NCI-H748 (cell line): Measurements from ENCODE around the gene RTEL1.
"Not testable (repeated sequence)": the region's sequence is repeated elsewhere in the genome, so short reads cannot be mapped to it uniquely, and the experiment has no call there.

ENCODE experiments used
- DNase-seq: peaks from one replicate; lab custom pipeline; 2025; ENCODE audit not compliant: unreplicated experiment; lab: John Stamatoyannopoulos, UW

RTEL1 gene

GRCh38 chr20:63708301-63709148, 50.4 kb downstream of the RTEL1 start:
- DNase-seq, result peak; percentile 14

- DNase-seq, result no peak
Measured at GRCh38 chr20:63709149-63709527, 51.0 kb downstream of the RTEL1 start.

GRCh38 chr20:63711085-63711645, 53.1 kb downstream of the RTEL1 start:
- no peak for DNase-seq

- DNase-seq, result no peak
Measured at GRCh38 chr20:63712191-63712590, 54.1 kb downstream of the RTEL1 start.

GRCh38 chr20:63714858-63715257, 56.7 kb downstream of the RTEL1 start:
- no peak for DNase-seq

- DNase-seq, result no peak
Measured at GRCh38 chr20:63718996-63719395, 60.9 kb downstream of the RTEL1 start.

- DNase-seq, result not testable (repeated sequence)
Measured at GRCh38 chr20:63722967-63723622, 65.0 kb downstream of the RTEL1 start.

- DNase-seq, result not testable (repeated sequence)
Measured at GRCh38 chr20:63730189-63730733, 72.1 kb downstream of the RTEL1 start.

- no peak for DNase-seq
Measured at GRCh38 chr20:63731410-63731809, 73.3 kb downstream of the RTEL1 start.

GRCh38 chr20:63732118-63733095, 74.3 kb downstream of the RTEL1 start:
- no peak for DNase-seq

- DNase-seq, result no peak
Measured at GRCh38 chr20:63733117-63733516, 75.0 kb downstream of the RTEL1 start.

GRCh38 chr20:63733579-63734081, 75.5 kb downstream of the RTEL1 start:
- no peak for DNase-seq

GRCh38 chr20:63734111-63734945, 76.2 kb downstream of the RTEL1 start:
- DNase-seq, result no peak

- no peak for DNase-seq
Measured at GRCh38 chr20:63734946-63735858, 77.1 kb downstream of the RTEL1 start.

GRCh38 chr20:63735859-63736718, 78.0 kb downstream of the RTEL1 start, which contains the start of gene LIME1:
TSS of gene LIME1 (plus strand) at chr20:63736664. CDS start at chr20:63737550, 886 bp downstream.
- DNase-seq, result no peak

GRCh38 chr20:63736893-63737694, 79.0 kb downstream of the RTEL1 start:
- peak; percentile 14 for DNase-seq

GRCh38 chr20:63737695-63737944, 79.5 kb downstream of the RTEL1 start:
- no peak for DNase-seq
